COLO668 (cell line): Measurements from ENCODE around the gene TMEM106B.

Experiments
- DNase-seq: peaks from one replicate; lab custom pipeline; 2025; ENCODE audit not compliant: unreplicated experiment; lab: John Stamatoyannopoulos, UW

TMEM106B gene

DNA sequence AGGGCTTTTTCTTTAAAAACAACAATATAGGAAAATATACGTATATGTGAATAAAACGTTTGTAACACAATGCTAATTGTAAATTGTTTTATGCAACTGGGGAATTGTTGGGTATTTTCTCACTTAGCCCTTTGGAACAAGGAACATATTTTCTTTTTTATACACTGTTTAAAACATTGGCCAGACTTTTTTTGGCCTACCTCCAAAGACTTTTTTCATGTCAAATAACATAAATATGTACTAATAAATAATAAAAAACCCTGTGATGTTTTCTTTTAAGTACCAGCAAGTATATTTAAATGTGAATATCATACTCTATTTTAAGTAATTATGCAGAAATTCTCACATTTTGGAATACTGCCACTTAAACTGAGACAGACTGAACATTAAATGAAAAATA lies 15.7 kb downstream of the TMEM106B start:
- DNase-seq = no peak

DNA sequence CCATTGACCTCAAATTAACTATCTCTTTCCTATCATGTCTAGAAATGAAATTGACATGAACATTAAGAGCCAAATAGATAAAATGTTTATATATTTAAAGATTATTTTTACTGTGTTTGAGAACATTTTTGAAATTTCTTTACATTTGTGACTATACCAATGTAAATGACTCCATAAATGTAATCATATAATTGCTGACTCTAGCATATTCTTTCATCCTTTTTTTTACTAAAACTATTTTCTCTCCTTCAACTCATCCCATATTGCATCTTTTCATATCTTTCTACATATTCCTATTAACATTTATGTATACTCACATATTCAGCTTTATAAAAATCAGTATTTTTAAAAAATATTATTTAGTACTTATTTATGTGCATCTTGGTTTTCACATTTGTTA lies 16.9 kb downstream of the TMEM106B start:
- no peak for DNase-seq

DNA sequence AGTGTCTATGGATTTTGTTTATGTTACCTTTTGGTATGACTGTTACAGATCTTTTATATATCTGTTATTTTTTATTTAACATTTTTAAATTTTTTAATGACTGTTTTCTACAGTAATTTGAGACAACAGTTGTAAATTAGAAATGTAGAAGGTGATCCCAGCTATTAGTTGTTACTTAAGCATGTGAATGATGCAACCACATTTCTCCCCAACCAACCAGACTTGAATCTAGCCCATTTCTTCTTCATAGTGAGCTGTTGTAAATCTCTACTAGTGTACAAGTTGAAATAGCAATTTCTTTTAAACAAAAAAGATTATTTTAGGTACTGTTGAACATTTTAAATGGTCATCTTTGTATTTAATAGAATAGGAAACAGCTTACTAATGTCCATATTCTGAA lies 18.0 kb downstream of the TMEM106B start:
- no peak for DNase-seq

DNA sequence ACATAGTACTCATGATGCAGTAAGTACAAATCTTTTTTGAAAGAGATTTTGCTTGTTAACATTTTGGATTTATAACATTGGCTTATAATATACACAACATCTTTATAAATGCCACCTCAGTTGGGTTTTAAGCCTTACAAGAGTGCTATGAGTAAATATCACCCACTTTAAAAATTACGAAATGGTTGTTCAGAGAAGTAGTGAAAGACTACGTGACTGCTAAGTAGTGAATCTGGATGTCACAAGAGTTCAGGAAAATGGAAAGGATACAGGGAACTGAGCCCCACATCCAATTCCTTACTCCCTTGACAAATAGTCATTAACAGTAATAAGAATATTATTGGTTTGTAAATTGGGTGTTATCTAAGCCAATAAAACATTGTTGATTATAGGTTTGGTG lies 20.0 kb downstream of the TMEM106B start:
- no peak for DNase-seq

DNA sequence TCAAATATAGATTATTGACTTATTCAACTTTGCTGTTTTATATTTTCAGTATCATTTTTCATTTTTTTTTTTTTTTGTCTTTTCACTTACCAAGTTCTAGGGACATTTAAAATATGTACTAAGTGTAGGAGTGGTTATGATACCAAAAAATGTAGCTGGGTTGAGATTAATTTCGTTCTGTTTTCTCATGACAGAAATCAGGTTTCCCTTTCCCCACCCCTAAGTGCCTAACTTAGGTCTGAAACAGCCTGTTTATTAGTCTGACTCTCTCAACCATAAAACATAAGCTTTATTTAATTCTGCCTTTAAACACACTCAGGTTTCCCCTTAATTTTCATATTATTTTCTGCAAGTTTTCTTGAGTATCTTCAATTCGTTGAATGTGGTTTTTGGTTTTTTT lies 22.1 kb downstream of the TMEM106B start:
- no peak for DNase-seq

- no peak for DNase-seq
These were observed 23.3 kb downstream of the TMEM106B start for GRCh38 chr7:12234334-12234865.

GRCh38 chr7:12235970-12236369 lies 24.9 kb downstream of the TMEM106B start:
- no peak for DNase-seq

GRCh38 chr7:12237007-12237406 lies 25.9 kb downstream of the TMEM106B start:
- DNase-seq = no peak

GRCh38 chr7:12239806-12240205 lies 28.7 kb downstream of the TMEM106B start:
- DNase-seq = no peak

- DNase-seq = peak; percentile 49
These were observed 33.0 kb downstream of the TMEM106B start for GRCh38 chr7:12244129-12244528.

DNA sequence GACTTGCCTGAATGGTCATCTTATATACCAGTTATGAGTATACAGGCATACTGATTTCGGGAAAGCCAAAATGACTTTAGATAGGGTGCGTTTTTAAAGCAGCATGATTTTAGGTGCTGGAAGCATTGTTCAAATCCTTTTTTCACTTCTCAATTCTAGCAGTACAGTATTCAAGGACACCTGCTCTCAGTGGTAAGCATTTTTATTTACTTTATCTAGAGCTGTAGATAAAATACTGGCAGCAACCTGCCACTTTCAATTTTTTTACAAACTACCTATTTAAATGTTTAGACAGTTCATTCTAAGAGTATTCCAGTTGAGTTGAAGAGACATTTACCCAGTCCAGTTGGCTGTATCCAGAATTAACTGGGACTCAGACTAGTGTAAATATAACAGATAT lies 33.6 kb downstream of the TMEM106B start:
- DNase-seq = no peak

- DNase-seq = no peak
These were observed 38.6 kb downstream of the TMEM106B start for GRCh38 chr7:12249706-12250105.

- no peak for DNase-seq
These were observed 39.1 kb downstream of the TMEM106B start for GRCh38 chr7:12250232-12250631.

DNA sequence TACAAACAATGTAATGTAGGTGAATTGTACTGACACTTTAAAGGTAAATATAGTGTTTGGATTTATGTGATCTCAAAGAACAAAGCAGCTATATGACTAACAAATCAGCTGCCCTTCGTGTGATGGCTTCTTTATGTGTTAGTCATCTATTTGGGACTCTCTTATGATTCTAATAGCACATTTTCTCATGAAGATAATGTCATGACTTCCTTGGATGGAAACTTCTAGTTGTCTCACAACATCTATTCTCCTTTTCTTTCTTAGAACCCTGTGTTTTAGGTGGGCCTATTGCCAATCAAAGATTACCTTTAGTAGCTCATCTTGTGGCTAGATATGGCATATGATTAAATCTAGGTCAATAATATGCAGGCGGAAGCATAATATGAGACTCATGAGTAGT lies 45.0 kb downstream of the TMEM106B start:
- no peak for DNase-seq

DNA sequence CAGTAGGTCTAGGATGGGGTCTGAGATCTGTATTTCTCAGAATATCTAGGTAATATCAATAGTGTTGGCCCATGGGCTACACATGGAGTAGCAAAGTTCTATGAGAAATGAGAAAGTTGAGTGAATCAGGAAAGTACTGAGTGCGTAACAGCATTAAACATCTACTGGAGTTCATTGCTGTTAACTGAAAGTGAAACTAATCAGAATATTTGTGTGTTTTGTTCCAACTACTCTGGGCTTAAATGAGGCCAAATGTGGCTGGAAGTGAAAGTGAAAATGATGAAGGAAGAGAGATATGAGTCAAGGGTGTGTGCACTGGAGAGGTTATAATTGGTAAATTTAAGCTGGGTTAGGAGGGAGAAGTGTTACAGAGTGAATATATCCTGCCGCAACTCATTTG lies 46.5 kb downstream of the TMEM106B start:
- DNase-seq = no peak

GRCh38 chr7:12258074-12258473 lies 47.0 kb downstream of the TMEM106B start:
- no peak for DNase-seq

- no peak for DNase-seq
These were observed 56.4 kb downstream of the TMEM106B start for GRCh38 chr7:12267542-12267941.

DNA sequence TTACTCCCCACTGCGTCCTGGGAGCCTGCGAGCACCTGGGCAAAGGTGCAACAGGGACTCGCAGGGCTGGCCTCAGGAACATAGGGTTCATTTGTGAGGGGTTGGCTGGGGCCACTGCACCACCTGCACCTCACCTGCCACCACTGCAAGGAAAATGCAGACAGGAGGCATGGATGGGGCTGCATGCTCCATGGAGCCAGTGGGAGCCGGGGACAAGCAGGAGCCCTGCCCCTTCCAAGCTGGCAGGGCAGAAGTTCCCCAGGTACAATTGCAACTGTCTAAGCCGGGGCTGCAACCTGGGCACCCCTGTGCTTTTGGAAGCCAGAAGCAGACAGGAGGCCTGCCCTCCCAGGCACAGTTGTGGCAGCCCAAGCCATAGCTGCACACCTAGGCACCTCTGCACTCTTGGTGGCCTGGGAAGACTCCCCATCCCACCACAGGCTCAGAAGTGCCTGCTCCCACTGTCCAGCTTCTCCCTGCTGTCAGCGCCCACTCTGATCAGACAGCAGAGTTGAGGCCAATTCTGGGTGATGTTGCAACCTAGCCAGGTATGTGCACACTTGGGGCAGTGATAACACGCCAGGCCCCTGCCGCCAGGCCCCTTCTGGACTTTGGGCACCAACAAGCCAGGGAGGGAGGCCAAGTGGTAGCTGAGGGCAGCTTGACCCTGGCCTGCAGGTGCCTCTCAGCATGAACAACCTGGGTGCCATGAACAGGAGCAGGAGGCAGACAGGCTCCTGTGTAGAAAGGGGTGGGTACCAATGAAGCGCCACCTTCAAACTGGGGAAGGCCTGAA lies 58.2 kb downstream of the TMEM106B start:
- no peak for DNase-seq

DNA sequence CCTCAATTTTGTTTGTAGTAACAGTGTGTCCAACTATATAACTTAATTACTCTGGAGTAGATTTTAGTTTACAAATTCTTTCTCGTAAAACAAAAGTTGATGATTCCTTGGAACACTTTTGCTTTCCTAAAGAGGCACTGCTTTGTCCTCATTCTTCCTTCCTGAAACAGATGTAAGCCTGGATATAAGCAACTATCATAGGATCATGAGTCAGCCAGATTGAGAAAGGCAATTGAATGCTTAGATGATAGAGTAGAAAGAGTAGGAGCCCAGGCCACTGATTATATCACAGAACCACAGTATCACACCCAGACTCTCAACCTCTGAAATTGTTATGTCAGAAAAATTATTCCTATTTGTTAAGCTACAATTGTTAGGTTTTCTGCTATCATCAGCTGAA lies 69.9 kb downstream of the TMEM106B start:
- DNase-seq = no peak

DNA sequence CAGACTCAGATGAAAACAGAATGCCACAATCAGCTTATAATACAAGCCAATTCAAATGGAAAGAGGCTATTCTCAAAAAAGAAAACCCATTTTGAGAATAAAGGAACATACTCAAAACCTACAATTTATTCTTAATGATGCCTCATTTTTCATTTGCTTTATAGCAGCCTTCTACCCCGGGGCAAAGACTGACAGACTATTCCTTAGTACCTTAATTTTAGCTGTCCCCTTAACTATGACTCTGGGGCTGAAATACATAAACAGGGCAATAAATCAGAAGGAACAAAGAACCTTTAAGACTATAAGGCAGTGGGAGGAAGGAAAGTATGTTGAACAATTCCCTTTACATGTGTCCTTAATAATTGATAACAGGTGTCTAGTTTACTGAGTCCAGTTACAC lies 76.8 kb downstream of the TMEM106B start:
- DNase-seq = no peak

- no peak for DNase-seq
These were observed 78.9 kb downstream of the TMEM106B start for GRCh38 chr7:12289996-12290395.

DNA sequence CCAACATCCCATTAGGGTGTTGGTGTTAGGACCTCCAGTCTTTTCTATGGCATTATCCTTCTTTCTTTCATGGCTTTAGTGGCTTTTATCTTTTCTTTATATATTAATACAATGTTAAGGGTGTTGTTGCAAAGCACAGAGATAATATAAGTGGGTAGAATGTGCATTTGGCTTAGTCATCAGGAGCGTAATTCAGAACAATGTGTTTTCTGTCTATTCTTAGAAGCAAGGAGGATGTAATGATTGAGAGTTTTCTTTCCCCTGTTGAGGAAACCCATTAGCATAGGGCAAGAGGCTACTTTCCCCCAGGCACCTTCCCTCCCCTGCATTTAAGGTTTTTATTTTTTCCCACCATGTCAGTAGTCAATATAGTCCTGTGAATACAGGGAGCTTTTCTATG lies 79.7 kb downstream of the TMEM106B start:
- no peak for DNase-seq

GRCh38 chr7:12291870-12292269 lies 80.8 kb downstream of the TMEM106B start:
- no peak for DNase-seq
